ENCODE results near the gene RIMKLA. TPM values are rescaled to one million over a fixed set of nuclear protein-coding genes. Genes with fewer than 3 reads are reported as not detected.

RIMKLA gene
- total RNA-seq, 1 donor from 2014 or later = 2.3 TPM

DNA sequence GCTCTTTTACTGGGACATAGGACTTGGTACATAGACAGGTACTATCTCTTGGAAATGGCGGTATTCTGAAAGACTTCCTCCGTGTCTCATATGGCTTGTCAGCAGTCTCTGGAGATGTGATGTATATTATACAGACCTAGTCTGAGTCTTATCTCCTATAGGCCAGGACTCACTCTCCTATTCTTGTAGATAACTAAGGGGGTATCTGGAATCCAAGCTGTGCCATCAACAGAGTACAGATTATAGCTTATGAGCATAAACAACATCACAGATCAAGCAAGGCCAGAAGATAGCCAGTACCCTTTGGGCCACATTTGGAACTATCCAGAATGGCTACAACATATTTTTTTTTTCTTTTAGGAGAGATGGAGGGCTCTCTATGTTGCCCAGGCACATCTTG is 16.1 kb upstream of the RIMKLA start:
- Mint-ChIP-seq H3K27ac (no peak overlapping the region), H3K9me3 (no peaks in the 10 kb centered on the region), H3K27me3 (no peaks in the 10 kb centered on the region), H3K4me1 (ENCODE audit: unreplicated experiment) (no peaks in the 10 kb centered on the region), H3K36me3 (no peaks in the 10 kb centered on the region), H3K4me3 (no peak overlapping the region)
- no peak for DNase-seq (ENCODE audit: extremely low spot score, unreplicated experiment)
- TF ChIP-seq, protein P1, sequence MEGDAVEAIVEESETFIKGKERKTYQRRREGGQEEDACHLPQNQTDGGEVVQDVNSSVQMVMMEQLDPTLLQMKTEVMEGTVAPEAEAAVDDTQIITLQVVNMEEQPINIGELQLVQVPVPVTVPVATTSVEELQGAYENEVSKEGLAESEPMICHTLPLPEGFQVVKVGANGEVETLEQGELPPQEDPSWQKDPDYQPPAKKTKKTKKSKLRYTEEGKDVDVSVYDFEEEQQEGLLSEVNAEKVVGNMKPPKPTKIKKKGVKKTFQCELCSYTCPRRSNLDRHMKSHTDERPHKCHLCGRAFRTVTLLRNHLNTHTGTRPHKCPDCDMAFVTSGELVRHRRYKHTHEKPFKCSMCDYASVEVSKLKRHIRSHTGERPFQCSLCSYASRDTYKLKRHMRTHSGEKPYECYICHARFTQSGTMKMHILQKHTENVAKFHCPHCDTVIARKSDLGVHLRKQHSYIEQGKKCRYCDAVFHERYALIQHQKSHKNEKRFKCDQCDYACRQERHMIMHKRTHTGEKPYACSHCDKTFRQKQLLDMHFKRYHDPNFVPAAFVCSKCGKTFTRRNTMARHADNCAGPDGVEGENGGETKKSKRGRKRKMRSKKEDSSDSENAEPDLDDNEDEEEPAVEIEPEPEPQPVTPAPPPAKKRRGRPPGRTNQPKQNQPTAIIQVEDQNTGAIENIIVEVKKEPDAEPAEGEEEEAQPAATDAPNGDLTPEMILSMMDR (conservative IDR thresholded peaks at IDR 0.05) = no peak

DNA sequence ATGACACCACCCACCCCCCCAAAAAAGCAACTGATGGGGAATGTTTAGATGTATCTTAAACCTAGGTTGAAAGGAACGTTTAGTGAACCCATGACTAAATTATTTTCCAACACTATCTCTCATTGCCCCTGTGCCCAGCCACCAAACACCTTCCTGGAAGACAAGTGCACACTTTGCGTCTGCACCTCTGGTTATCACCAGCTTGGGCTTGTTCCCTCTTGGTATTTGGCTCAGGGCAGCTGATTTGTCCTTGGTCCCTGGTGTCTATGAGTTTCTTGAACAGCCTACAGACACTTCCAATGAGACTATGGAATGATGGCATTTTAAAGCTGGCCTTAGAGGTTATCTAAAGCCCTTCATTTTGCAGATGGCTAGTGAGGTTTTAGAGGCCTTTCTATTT is 15.5 kb upstream of the RIMKLA start:
- Mint-ChIP-seq H3K4me3 (no peak overlapping the region), H3K27ac (no peak overlapping the region), H3K27me3 (no peaks in the 10 kb centered on the region), H3K4me1 (ENCODE audit: unreplicated experiment) (no peaks in the 10 kb centered on the region), H3K9me3 (no peaks in the 10 kb centered on the region), H3K36me3 (no peaks in the 10 kb centered on the region)
- TF ChIP-seq, protein P1 (conservative IDR thresholded peaks at IDR 0.05) = no peak
- DNase-seq (ENCODE audit: extremely low spot score, unreplicated experiment) = no peak

DNA sequence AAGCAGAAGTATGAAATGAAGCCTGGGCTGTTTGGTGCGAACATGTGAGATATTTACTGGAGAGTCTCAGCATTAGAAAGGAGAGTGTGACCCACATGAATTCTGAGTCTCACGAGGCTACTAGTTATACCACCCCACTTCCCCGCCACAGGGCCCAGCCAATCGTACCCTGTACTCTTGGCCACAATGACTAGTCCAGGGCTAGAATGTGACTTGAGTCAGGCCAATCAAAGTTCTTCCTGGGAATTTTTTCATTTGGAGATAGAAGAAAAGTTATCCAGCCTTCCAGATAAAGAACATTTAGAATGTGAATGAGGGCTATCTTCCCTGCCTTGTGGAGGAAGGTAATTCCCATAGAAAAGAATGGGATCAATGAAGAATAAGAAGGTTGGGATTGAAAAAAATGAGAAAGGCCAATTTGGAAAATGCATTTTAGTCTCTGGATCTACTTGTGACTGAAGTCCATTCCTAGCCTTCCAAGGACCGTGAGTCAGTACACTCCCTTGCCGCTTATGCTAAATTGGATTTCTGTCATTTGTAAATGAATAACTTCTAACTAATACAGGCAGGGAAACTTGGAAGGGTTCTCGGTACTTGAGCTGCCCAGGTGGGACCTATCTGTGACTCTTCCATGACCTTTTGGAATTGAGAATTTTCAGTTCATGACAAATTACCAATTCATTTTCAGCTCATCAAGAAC is 12.3 kb upstream of the RIMKLA start:
- H3K27me3 Mint-ChIP-seq = peaks cover 10% of the 10 kb centered on the region
- H3K9me3 Mint-ChIP-seq = no peaks in the 10 kb centered on the region
- H3K36me3 Mint-ChIP-seq = no peaks in the 10 kb centered on the region
- no peak for DNase-seq (ENCODE audit: extremely low spot score, unreplicated experiment)
- H3K4me3 Mint-ChIP-seq = no peak overlapping the region
- TF ChIP-seq, protein P1 (conservative IDR thresholded peaks at IDR 0.05) = no peak
- no peaks in the 10 kb centered on the region for H3K4me1 Mint-ChIP-seq (ENCODE audit: unreplicated experiment)
- no peak overlapping the region for H3K27ac Mint-ChIP-seq

DNA sequence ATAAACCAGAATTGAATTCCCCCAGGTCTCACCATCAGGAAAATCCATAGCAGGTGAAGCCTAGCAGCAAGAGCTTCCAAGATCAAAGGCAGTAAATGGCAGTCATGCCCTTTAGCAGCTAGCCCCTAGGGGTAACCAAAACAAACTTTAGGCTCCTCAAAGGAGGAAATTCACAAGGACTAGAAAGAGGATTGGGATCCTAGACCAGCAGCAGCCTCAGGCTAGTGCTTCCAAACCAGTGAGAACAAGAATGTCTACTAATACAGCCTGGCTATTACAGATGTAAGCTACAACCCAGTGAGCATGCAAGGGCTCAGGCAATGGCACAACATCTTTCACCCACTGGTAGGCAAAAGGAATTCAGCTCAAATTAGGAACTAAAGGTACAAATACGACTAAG is 11.1 kb upstream of the RIMKLA start:
- no peaks in the 10 kb centered on the region for H3K4me1 Mint-ChIP-seq (ENCODE audit: unreplicated experiment)
- H3K36me3 Mint-ChIP-seq = no peaks in the 10 kb centered on the region
- DNase-seq (ENCODE audit: extremely low spot score, unreplicated experiment) = no peak
- H3K27me3 Mint-ChIP-seq = peaks cover 10% of the 10 kb centered on the region
- no peak overlapping the region for H3K4me3 Mint-ChIP-seq
- TF ChIP-seq, protein P1 (conservative IDR thresholded peaks at IDR 0.05) = no peak
- no peak overlapping the region for H3K27ac Mint-ChIP-seq
- no peaks in the 10 kb centered on the region for H3K9me3 Mint-ChIP-seq

DNA sequence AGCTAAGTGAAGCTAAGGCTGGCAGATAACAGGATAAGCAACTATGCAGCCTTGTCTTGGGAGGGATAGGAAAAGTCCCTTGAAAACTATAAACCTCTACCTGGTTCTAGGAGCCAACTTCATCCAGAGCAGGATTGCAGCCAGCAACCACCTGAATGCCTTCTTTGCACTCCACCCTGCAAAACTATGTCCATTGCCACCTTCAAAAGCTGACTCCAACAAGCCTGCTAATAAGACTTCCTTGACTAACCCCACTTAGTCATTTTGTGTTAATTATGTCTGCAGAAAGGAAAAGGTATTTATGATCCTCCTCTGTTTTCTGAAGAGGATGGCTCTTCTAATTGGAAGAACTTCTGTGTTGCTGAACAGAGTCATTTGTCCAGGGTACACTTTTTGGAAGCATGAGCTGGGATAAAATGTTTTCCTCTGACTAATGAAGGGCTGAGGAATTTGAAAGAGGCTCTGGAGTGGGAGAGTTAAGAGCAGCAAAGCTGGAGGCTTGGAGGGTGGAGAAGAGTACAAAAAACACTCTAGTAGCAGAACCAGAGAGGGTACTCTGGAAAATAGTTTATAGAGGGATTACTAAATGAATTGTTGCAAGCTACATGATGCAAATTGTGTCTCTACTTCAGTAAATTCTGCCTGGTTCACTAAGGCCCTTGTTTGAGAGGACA is 9.6 kb upstream of the RIMKLA start:
- Mint-ChIP-seq H3K9me3 (no peaks in the 10 kb centered on the region), H3K27ac (peak overlapping the region; percentile 42), H3K4me3 (no peak overlapping the region), H3K36me3 (no peaks in the 10 kb centered on the region), H3K4me1 (ENCODE audit: unreplicated experiment) (no peaks in the 10 kb centered on the region), H3K27me3 (peaks cover 10% of the 10 kb centered on the region)
- no peak for DNase-seq (ENCODE audit: extremely low spot score, unreplicated experiment)
- TF ChIP-seq, protein P1 (conservative IDR thresholded peaks at IDR 0.05) = no peak
